A549 (cell line): ENCODE results near the gene AURKB. TPM values are rescaled to one million over a fixed set of nuclear protein-coding genes. Genes with fewer than 3 reads are reported as not detected.

Experiments used
- ATAC-seq, 2 experiments: fragments of 200-7000 bp in 1 of 2; fragments of >200 bp in 1 of 2; cut with Nextera tagmentation in 1 of 2; cut with Tn5 transposase in 1 of 2; 3 replicates each; pipeline versions ENCODE4 v1.8.0 to v1.9.1; 2018 to 2020; ENCODE audit warnings: mild to moderate bottlenecking in 1 of 2, moderate library complexity in 1 of 2
- CTCF ChIA-PET: fragments of 300-600 bp; sonication (Branson Sonifier 250); formaldehyde crosslinking; extraction: SDS; loops from one replicate; lab custom pipeline; 2021; ENCODE audit warnings: antibody characterized with exemption, inconsistent platforms; lab: Yijun Ruan, JAX
- POLR2A ChIA-PET: fragments of 350-600 bp; formaldehyde crosslinking; extraction: SDS; loops from one replicate; lab custom pipeline; 2021; ENCODE audit warnings: antibody characterized with exemption, inconsistent platforms; lab: Yijun Ruan, JAX
- DNase-seq, 2 experiments: peaks; one replicate each; pipeline versions ENCODE4 v3.0.0 to v3.0.0-alpha.2; 2011 to 2016; ENCODE audit warnings: low read depth in 1 of 2, low spot score in 1 of 2
- FAIRE-seq: peaks from 2 replicates; lab custom pipeline; 2011; peaks lifted over from hg19 to GRCh38; lab: Jason Lieb, UNC
- H3K27ac ChIP-seq, 2 experiments: fragments of >200 bp; sonication (Bioruptor Twin); formaldehyde crosslinking; 3 replicates each; pipeline ENCODE4 v1.5.1; 2016 to 2017
- H3K4me1 ChIP-seq: fragments of >200 bp; sonication (Bioruptor Twin); formaldehyde crosslinking; 3 replicates; pipeline ENCODE4 v1.6.1; 2016
- H3K4me2 ChIP-seq: fragments of >200 bp; sonication (Bioruptor Twin); formaldehyde crosslinking; 3 replicates; pipeline ENCODE4 v1.6.1; 2016
- H3K4me3 ChIP-seq: fragments of >200 bp; sonication (Bioruptor Twin); formaldehyde crosslinking; 3 replicates; pipeline ENCODE4 v1.5.1; 2016
- H3K9me3 ChIP-seq: fragments of >200 bp; sonication (Bioruptor Twin); formaldehyde crosslinking; 3 replicates; pipeline ENCODE4 v1.6.1; 2016
- BHLHE40 ChIP-seq: IDR thresholded peaks from 2 replicates; pipeline ENCODE4 v1.6.1; 2012; ENCODE audit warnings: low read depth, low read length, inconsistent platforms
- CHD2 ChIP-seq: fragments of 150-350 bp; IDR thresholded peaks from 2 replicates; pipeline ENCODE4 v1.6.1; 2014; ENCODE audit warnings: low read length; ENCODE audit not compliant: partially characterized antibody
- CTCF ChIP-seq: fragments of >200 bp; sonication (Bioruptor Twin); formaldehyde crosslinking; IDR thresholded peaks from 3 replicates; pipeline ENCODE4 v1.5.1; 2016
- EHMT2 ChIP-seq: fragments of 200-600 bp; sonication (generic); IDR thresholded peaks from 2 replicates; pipeline ENCODE4 v1.6.1; 2016; ENCODE audit warnings: antibody characterized with exemption, low read depth, mild to moderate bottlenecking, moderate library complexity
- EP300 ChIP-seq, 2 experiments: fragments of >200 bp; sonication (Bioruptor Twin); formaldehyde crosslinking; IDR thresholded peaks; 2 replicates in 1 of 2; 3 replicates in 1 of 2; pipeline ENCODE4 v1.6.1; 2016 to 2017
- ESRRA ChIP-seq: fragments of 150-350 bp; IDR thresholded peaks from 2 replicates; pipeline ENCODE4 v1.6.1; 2014; ENCODE audit warnings: mild to moderate bottlenecking, low read length, borderline replicate concordance
- FOSB ChIP-seq: fragments of 250-450 bp; sonication (Bioruptor Pico); IDR thresholded peaks from 2 replicates; pipeline ENCODE4 v1.5.0; 2020; ENCODE audit warnings: mild to moderate bottlenecking, moderate library complexity
- FOXS1 ChIP-seq: fragments of 250-450 bp; sonication (Bioruptor Pico); IDR thresholded peaks from 2 replicates; pipeline ENCODE4 v1.5.0; 2020; ENCODE audit warnings: mild to moderate bottlenecking, moderate library complexity
- GATA3 ChIP-seq: IDR thresholded peaks from 2 replicates; pipeline ENCODE4 v1.6.1; 2012; ENCODE audit warnings: borderline replicate concordance
- HDAC2 ChIP-seq: fragments of 200-600 bp; sonication (generic); IDR thresholded peaks from 2 replicates; pipeline ENCODE4 v1.6.1; 2016
- HMGXB4 ChIP-seq: fragments of 250-450 bp; sonication (Bioruptor Pico); IDR thresholded peaks from 2 replicates; pipeline ENCODE4 v1.5.0; 2021; ENCODE audit warnings: mild to moderate bottlenecking, moderate library complexity, borderline replicate concordance
- HOXB5 ChIP-seq: fragments of 250-450 bp; sonication (Bioruptor Pico); IDR thresholded peaks from 2 replicates; pipeline ENCODE4 v1.5.0; 2020; ENCODE audit warnings: mild to moderate bottlenecking, moderate library complexity
- JUN ChIP-seq, 2 experiments: fragments of >200 bp; sonication (Bioruptor Twin); formaldehyde crosslinking; IDR thresholded peaks; 2 replicates in 1 of 2; 3 replicates in 1 of 2; pipeline ENCODE4 v1.6.1; 2016 to 2017
- KDM1A ChIP-seq: fragments of 200-600 bp; sonication (generic); IDR thresholded peaks from 2 replicates; pipeline ENCODE4 v1.6.1; 2016; ENCODE audit warnings: low read depth, mild to moderate bottlenecking
- KDM5A ChIP-seq: fragments of 200-600 bp; sonication (generic); IDR thresholded peaks from 2 replicates; pipeline ENCODE4 v1.6.1; 2016; ENCODE audit warnings: antibody characterized with exemption, mild to moderate bottlenecking
- MYC ChIP-seq: IDR thresholded peaks from 2 replicates; pipeline ENCODE4 v1.6.1; 2012; ENCODE audit warnings: mild to moderate bottlenecking, inconsistent platforms, low read length, improper control_type of control experiment, borderline replicate concordance
- POLR2A ChIP-seq: IDR thresholded peaks from 2 replicates; pipeline ENCODE4 v1.6.1; 2012; ENCODE audit warnings: mild to moderate bottlenecking, low read length
- POLR2AphosphoS2 ChIP-seq: conservative IDR thresholded peaks from 2 replicates; pipeline ENCODE4 v1.6.1; 2012; ENCODE audit warnings: low read length, improper control_type of control experiment, inconsistent platforms
- RAD21 ChIP-seq, 2 experiments: fragments of >200 bp in 1 of 2; sonication (Bioruptor Twin) in 1 of 2; formaldehyde crosslinking in 1 of 2; IDR thresholded peaks in 1 of 2; conservative IDR thresholded peaks in 1 of 2; 2 replicates in 1 of 2; 3 replicates in 1 of 2; pipeline ENCODE4 v1.6.1; 2012 to 2018; ENCODE audit warnings: inconsistent platforms in 1 of 2
- REST ChIP-seq: fragments of 200-600 bp; sonication (generic); IDR thresholded peaks from 2 replicates; pipeline ENCODE4 v1.6.1; 2016; ENCODE audit warnings: antibody characterized with exemption, mild to moderate bottlenecking, moderate library complexity
- SMC3 ChIP-seq: fragments of >200 bp; sonication (Bioruptor Twin); formaldehyde crosslinking; IDR thresholded peaks from 3 replicates; pipeline ENCODE4 v1.6.1; 2018; ENCODE audit warnings: inconsistent platforms
- TP53 ChIP-seq: fragments of 250-450 bp; sonication (Bioruptor Pico); IDR thresholded peaks from 2 replicates; pipeline ENCODE4 v1.5.0; 2021; ENCODE audit warnings: mild to moderate bottlenecking, moderate library complexity
- USF2 ChIP-seq: fragments of 450-650 bp; IDR thresholded peaks from 2 replicates; pipeline ENCODE4 v1.6.1; 2014; ENCODE audit warnings: antibody characterized with exemption
- ZC3H11A ChIP-seq: fragments of 450-650 bp; IDR thresholded peaks from 2 replicates; pipeline ENCODE4 v1.6.1; 2014; ENCODE audit warnings: antibody characterized with exemption, mild to moderate bottlenecking
- ZFP36 ChIP-seq: fragments of 450-650 bp; IDR thresholded peaks from 2 replicates; pipeline ENCODE4 v1.6.1; 2014; ENCODE audit warnings: borderline replicate concordance; ENCODE audit not compliant: partially characterized antibody
- ZNF302 ChIP-seq: fragments of 250-450 bp; sonication (Bioruptor Pico); IDR thresholded peaks from 2 replicates; pipeline ENCODE4 v1.9.0; 2021; ENCODE audit warnings: inconsistent platforms, mild to moderate bottlenecking, moderate library complexity
- WGBS: methylation state at CpG from one replicate; pipeline ENCODE4 v1.1.6; 2017; ENCODE audit errors: missing lambda C conversion rate; 5-methylcytosine and 5-hydroxymethylcytosine counted together
- polyA minus RNA-seq: library from RNA; depleted of rRNA, polyadenylated mRNA; stranded (reverse); fragments of >200 nt; gene quantifications from 2 replicates; pipeline ENCODE4 v1.2.3, GENCODE V29; 2011; rRNA and poly(A)+ RNA removed
- polyA plus RNA-seq, 4 experiments: library from polyadenylated mRNA; depleted of rRNA in 3 of 4; stranded (reverse); fragments of >200 nt; fragmentation: RNase III in 1 of 4; extraction: RNeasy Plus Mini Kit Qiagen cat#74134 plus additional on column Dnase treatment in 1 of 4; gene quantifications; 2 replicates in 3 of 4; 3 replicates in 1 of 4; pipeline ENCODE4 v1.2.3, GENCODE V29; 2011 to 2017
- TF ChIP-seq, protein P1 (sequence below): fragments of 250-450 bp; sonication (Bioruptor Pico); IDR thresholded peaks from 2 replicates; pipeline ENCODE4 v1.5.0; 2020; ENCODE audit warnings: low read depth, mild to moderate bottlenecking, moderate library complexity
- TF ChIP-seq, protein P2 (sequence below): fragments of >200 bp; sonication (Bioruptor Twin); formaldehyde crosslinking; IDR thresholded peaks from 2 replicates; pipeline ENCODE4 v1.6.1; 2016

The AURKB gene
- polyA plus RNA-seq (2011; rRNA removed) (51.0 and 59.5 TPM in 2 replicates), polyA plus RNA-seq (2017; fragmentation: RNase III; extraction: RNeasy Plus Mini Kit Qiagen cat#74134 plus additional on column Dnase treatment) (124 to 137 TPM (median 130 TPM) in 3 replicates), polyA minus RNA-seq (58.8 and 80.3 TPM in 2 replicates)
- polyA plus RNA-seq (2012; cell fraction: cytosol; rRNA removed) = 161 and 188 TPM in 2 replicates
- polyA plus RNA-seq (2012; cell fraction: nucleus; rRNA removed) = 627 and 727 TPM in 2 replicates

GRCh38 chr17:8209907-8210760 is at the start of gene AURKB:
Gene AURKB (minus strand): TSS chr17:8210575. CDS start chr17:8210224, 351 bp downstream.
- CTCF ChIA-PET = interaction anchor here (0.6 to 17.8 kb wide), 13 partner anchors 9 to 929 kb away, joined by 3 to 164 read pairs (median 4); partner anchors contain the start of gene BORCS6
- peak; percentile 92 for FAIRE-seq
- peak within 1 kb of the TSS; percentile 78 to 89 for H3K27ac ChIP-seq
- peak within 1 kb of the TSS; percentile 64 for H3K4me3 ChIP-seq
- peak; percentile 98 for DNase-seq
- POLR2A ChIA-PET = interaction anchor here (0.7 to 4.6 kb wide), 12 partner anchors 11 to 85 kb away, joined by 3 to 31 read pairs (median 4); partner anchors contain the start of gene SLC25A35
- peak; percentile 94 to 99 for ATAC-seq
- under 1% methylated on average over 46 of the region's 46 CpGs for WGBS
- peaks cover 19% of the 10 kb centered on the region for H3K4me1 ChIP-seq
- no peaks in the 10 kb centered on the region for H3K9me3 ChIP-seq
- peak within 1 kb of the TSS; percentile 80 for H3K4me2 ChIP-seq
- TF ChIP-seq, protein P1, sequence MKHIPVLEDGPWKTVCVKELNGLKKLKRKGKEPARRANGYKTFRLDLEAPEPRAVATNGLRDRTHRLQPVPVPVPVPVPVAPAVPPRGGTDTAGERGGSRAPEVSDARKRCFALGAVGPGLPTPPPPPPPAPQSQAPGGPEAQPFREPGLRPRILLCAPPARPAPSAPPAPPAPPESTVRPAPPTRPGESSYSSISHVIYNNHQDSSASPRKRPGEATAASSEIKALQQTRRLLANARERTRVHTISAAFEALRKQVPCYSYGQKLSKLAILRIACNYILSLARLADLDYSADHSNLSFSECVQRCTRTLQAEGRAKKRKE = no peak
- no peak for TF ChIP-seq EP300 (IDR thresholded peaks at IDR 0.05)
- TF ChIP-seq KDM5A = peak; percentile 97
- TF ChIP-seq EHMT2 = no peak
- peak in 1 of 2 experiments; percentile 94; a peak in 3 of 5 replicates for TF ChIP-seq JUN (IDR thresholded peaks at IDR 0.05)
- no peak for TF ChIP-seq SMC3
- TF ChIP-seq HMGXB4 (CRISPR knock-in tag) = peak; percentile 70; the same call in 1 of the 2 replicates
- no peak for TF ChIP-seq ZNF302
- no peak for TF ChIP-seq REST
- TF ChIP-seq POLR2AphosphoS2 = no peak
- TF ChIP-seq MYC = no peak; the same call in 1 of the 2 replicates
- no peak for TF ChIP-seq HOXB5 (CRISPR knock-in tag)
- no peak for TF ChIP-seq FOXS1
- TF ChIP-seq RAD21 (conservative IDR thresholded peaks at IDR 0.05 in 1 of 2, IDR thresholded peaks at IDR 0.05 in 1 of 2) = no peak
- TF ChIP-seq CTCF = no peak
- TF ChIP-seq TP53 (CRISPR knock-in tag) = peak; percentile 8; the same call in 1 of the 2 replicates
- TF ChIP-seq USF2 = peak; percentile 29; the same call in 1 of the 2 replicates
- peak; percentile 13; the same call in 1 of the 2 replicates for TF ChIP-seq KDM1A
- TF ChIP-seq GATA3 = no peak; the same call in 1 of the 2 replicates
- peak; percentile 93 for TF ChIP-seq HDAC2
- TF ChIP-seq ESRRA = no peak
- TF ChIP-seq BHLHE40 = no peak
- TF ChIP-seq FOSB (CRISPR knock-in tag) = no peak; the same call in 1 of the 2 replicates
- TF ChIP-seq ZC3H11A = no peak
- TF ChIP-seq ZFP36 = no peak
- TF ChIP-seq, protein P2, sequence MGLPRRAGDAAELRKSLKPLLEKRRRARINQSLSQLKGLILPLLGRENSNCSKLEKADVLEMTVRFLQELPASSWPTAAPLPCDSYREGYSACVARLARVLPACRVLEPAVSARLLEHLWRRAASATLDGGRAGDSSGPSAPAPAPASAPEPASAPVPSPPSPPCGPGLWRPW = no peak
- no peak for TF ChIP-seq CHD2
- TF ChIP-seq POLR2A = peak; percentile 50; the same call in 1 of the 2 replicates
